HepG2 (cell line): ENCODE measurements around the gene SCYL1.

Experiments used
- FOXO4 ChIP-seq: sonication (generic); formaldehyde crosslinking; conservative IDR thresholded peaks from 2 replicates; pipeline ENCODE4 v1.8.1; 2023; ENCODE audit warnings: missing genetic modification reagents
- KLF9 ChIP-seq: IDR thresholded peaks from 2 replicates; pipeline ENCODE4 v1.6.1; 2016; ENCODE audit warnings: low read depth
- NFYB ChIP-seq: sonication (generic); formaldehyde crosslinking; IDR thresholded peaks from 2 replicates; pipeline ENCODE4 v1.4.0; 2020; ENCODE audit warnings: missing genetic modification reagents
- THAP11 ChIP-seq: IDR thresholded peaks from 2 replicates; pipeline ENCODE4 v1.6.1; 2016; ENCODE audit warnings: missing biosample characterization, missing genetic modification reagents
- ZBTB2 ChIP-seq: sonication (generic); formaldehyde crosslinking; IDR thresholded peaks from 2 replicates; pipeline ENCODE4 v1.8.0; 2022; ENCODE audit warnings: low read depth, missing genetic modification reagents
- ZBTB7A ChIP-seq: sonication (generic); formaldehyde crosslinking; IDR thresholded peaks from 2 replicates; pipeline ENCODE4 v1.8.0; 2022; ENCODE audit warnings: mild to moderate bottlenecking, missing genetic modification reagents
- ZNF280B ChIP-seq: sonication (generic); formaldehyde crosslinking; IDR thresholded peaks from 2 replicates; pipeline ENCODE4 v1.5.0; 2020; ENCODE audit warnings: missing genetic modification reagents, mild to moderate bottlenecking, borderline replicate concordance

GRCh38 chr11:65524741-65525545 lies at the start of gene SCYL1:
- no peak for TF ChIP-seq KLF9 (CRISPR knock-in tag)
- TF ChIP-seq ZBTB2 (CRISPR knock-in tag): peak; percentile 51; the same call in 1 of the 2 replicates
- peak; percentile 38; the same call in 1 of the 2 replicates for TF ChIP-seq THAP11 (CRISPR knock-in tag)
- 0 out of 2 replicates have a peak, but pooled peaks have one; percentile 29 for TF ChIP-seq ZNF280B
- TF ChIP-seq ZBTB7A: no peak
- TF ChIP-seq NFYB (CRISPR knock-in tag): no peak
- TF ChIP-seq FOXO4 (CRISPR knock-in tag): no peak
